Measurements from ENCODE around the gene HYOU1. TPM values are rescaled to one million over a fixed set of nuclear protein-coding genes. Genes with fewer than 3 reads are reported as not detected.
A peak's percentile ranks its signal among the peaks of the same experiment; 100 is the strongest.

The HYOU1 gene
- total RNA-seq, 1 experiment from 2014 or later: 117 TPM

DNA sequence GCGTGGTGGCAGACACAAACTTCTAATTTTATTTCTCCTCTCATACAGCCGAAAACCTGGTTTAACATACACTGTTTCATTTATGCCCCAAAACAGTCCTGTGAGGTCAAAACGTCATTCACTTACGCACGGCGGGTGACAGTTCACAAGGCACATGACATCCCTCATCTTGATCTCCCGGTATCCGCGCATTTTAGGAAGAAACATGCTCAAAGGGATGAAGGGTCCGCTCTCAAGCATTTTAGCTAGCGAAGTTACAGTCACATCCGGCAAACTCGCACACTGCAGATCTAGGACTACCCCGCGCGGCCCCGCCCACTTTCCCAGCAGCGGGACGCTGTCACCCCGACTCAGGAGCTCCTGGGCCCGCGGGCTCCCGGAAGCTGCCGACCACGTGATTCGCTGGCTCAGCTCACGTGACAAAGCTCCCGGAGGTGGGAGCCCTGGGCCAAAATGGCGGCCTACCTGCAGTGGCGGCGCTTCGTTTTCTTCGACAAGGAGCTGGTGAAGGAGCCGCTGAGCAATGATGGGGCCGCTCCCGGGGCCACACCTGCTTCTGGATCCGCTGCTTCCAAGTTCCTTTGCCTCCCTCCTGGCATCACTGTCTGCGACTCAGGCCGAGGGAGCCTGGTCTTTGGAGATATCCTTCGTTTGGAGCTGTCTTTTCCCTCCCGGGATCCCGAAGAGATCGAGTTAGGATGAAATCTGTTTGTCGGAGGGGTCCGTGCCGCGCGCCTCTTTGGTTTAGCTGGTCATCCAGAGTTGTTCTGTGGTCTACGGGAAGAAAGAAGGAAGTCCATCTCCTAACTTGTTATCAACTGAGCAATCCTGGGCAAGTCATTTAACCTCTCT, 10.6 kb upstream of the HYOU1 start, which contains the start of gene VPS11:
TSS of gene VPS11 (plus strand) at position 448 of the 852 bp plus-strand sequence. CDS start at position 454, 6 bp downstream.
- Histone ChIP-seq H3K9me3 (ENCODE audit: insufficient read depth, low read depth) (no peaks in the 10 kb centered on the region), H3K27ac (peak within 1 kb of the TSS; percentile 55), H3K4me3 (peak within 1 kb of the TSS; percentile 89), H4K20me1 (ENCODE audit: insufficient read depth) (no peaks in the 10 kb centered on the region), H3K4me1 (replicated peaks; ENCODE audit: insufficient read depth) (peaks cover 8% of the 10 kb centered on the region), H3K36me3 (ENCODE audit: low read depth) (peaks cover 4% of the 10 kb centered on the region), H2AFZ (peak within 1 kb of the TSS; percentile 99), H3K4me2 (peak within 1 kb of the TSS; percentile 80), H3K27me3 (ENCODE audit: insufficient read depth, low read depth) (no peaks in the 10 kb centered on the region), H3K9me2 (ENCODE audit: insufficient read depth) (no peaks in the 10 kb centered on the region), H3F3A (ENCODE audit: insufficient read depth, low read depth) (peaks cover 24% of the 10 kb centered on the region), H3K79me2 (ENCODE audit: low read depth) (peaks cover 24% of the 10 kb centered on the region)
- TF ChIP-seq, protein P1, sequence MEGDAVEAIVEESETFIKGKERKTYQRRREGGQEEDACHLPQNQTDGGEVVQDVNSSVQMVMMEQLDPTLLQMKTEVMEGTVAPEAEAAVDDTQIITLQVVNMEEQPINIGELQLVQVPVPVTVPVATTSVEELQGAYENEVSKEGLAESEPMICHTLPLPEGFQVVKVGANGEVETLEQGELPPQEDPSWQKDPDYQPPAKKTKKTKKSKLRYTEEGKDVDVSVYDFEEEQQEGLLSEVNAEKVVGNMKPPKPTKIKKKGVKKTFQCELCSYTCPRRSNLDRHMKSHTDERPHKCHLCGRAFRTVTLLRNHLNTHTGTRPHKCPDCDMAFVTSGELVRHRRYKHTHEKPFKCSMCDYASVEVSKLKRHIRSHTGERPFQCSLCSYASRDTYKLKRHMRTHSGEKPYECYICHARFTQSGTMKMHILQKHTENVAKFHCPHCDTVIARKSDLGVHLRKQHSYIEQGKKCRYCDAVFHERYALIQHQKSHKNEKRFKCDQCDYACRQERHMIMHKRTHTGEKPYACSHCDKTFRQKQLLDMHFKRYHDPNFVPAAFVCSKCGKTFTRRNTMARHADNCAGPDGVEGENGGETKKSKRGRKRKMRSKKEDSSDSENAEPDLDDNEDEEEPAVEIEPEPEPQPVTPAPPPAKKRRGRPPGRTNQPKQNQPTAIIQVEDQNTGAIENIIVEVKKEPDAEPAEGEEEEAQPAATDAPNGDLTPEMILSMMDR (conservative IDR thresholded peaks at IDR 0.05): 0 out of 2 replicates have a peak, but pooled peaks have one; percentile 14
- no peak for TF ChIP-seq EZH2 (IDR thresholded peaks at IDR 0.05; ENCODE audit: low read depth)
- CTCF ChIA-PET: interaction anchor here (0.6 to 1.4 kb wide), 6 partner anchors 11 to 456 kb away, joined by 3 to 12 read pairs (median 6); partner anchors contain the start of genes DPAGT1, HMBS and SLC37A4
- TSS peak; percentile 56 for BruUV-seq (replicated peaks)
- POLR2A ChIA-PET (ENCODE audit: unreplicated experiment): interaction anchor here (0.5 to 1.1 kb wide), 9 partner anchors 10 to 1249 kb away, joined by 3 to 29 read pairs (median 5); partner anchors contain the start of genes C2CD2L and HMBS
- peak; percentile 95 to 96 for DNase-seq
- intact Hi-C loops (cut with micrococcal nuclease; ENCODE audit: unreplicated experiment): no loop called here

DNA sequence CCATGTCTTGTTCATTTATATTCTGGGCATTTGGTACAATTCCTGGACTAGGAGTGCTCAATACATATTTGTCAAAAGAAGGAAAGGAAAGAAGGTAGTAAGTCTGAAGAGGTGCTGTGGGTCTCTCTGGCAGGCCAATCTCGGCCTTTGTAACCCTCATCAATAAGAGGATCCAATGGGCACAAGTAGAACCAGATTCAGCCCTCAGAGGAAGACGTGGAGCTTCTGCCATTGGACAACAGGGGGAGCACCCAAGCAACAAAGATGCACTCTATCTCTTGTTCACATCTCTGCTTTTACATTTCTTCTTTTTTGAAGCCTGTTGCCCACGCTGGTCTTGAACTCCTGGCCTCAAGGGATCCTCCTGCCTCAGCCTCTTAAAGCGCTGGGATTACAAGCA, 8.4 kb upstream of the HYOU1 start:
- Histone ChIP-seq H4K20me1 (ENCODE audit: insufficient read depth) (no peaks in the 10 kb centered on the region), H3F3A (ENCODE audit: insufficient read depth, low read depth) (peaks cover 24% of the 10 kb centered on the region), H3K36me3 (ENCODE audit: low read depth) (peaks cover 4% of the 10 kb centered on the region), H2AFZ (no peak overlapping the region), H3K79me2 (ENCODE audit: low read depth) (peaks cover 24% of the 10 kb centered on the region), H3K4me2 (no peak overlapping the region), H3K9me3 (ENCODE audit: insufficient read depth, low read depth) (no peaks in the 10 kb centered on the region), H3K4me3 (no peak overlapping the region), H3K27ac (no peak overlapping the region), H3K4me1 (replicated peaks; ENCODE audit: insufficient read depth) (peaks cover 8% of the 10 kb centered on the region), H3K27me3 (ENCODE audit: insufficient read depth, low read depth) (no peaks in the 10 kb centered on the region), H3K9me2 (ENCODE audit: insufficient read depth) (no peaks in the 10 kb centered on the region)
- ChIA-PET CTCF (no interaction called here), POLR2A (ENCODE audit: unreplicated experiment) (interaction anchor here (0.5 to 0.7 kb wide), 2 partner anchors 19 to 156 kb away, joined by 6 to 20 read pairs; partner anchors contain the start of gene HMBS)
- intact Hi-C loops (cut with micrococcal nuclease; ENCODE audit: unreplicated experiment): no loop called here
- TF ChIP-seq EZH2 (IDR thresholded peaks at IDR 0.05; ENCODE audit: low read depth): no peak
- TF ChIP-seq, protein P1 (conservative IDR thresholded peaks at IDR 0.05): peak; percentile 43
- DNase-seq: peak in 1 of 2 experiments; percentile 35
- BruUV-seq (replicated peaks): no TSS peak

DNA sequence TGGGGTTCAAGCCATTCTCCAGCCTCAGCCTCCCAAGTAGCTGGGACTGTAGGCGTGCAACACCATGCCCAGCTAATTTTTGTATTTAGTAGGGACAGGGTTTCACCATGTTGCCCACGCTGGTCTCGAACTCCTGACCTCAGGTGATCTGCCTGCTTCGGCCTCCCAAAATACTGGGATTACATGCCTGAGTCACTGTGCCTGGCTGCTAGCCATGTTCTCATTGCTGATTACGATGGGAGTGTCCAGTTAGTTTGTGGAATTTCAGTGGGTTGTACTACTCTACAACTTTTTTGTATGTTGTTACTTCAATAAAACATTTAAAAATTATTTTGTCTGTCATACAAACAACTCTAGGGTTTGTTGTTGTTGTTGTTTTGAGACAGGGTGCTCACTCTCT, 5.8 kb upstream of the HYOU1 start:
- H3K36me3 ChIP-seq (ENCODE audit: low read depth): no peaks in the 10 kb centered on the region
- no peak overlapping the region for H3K27ac ChIP-seq
- ChIA-PET CTCF (no interaction called here), POLR2A (ENCODE audit: unreplicated experiment) (no interaction called here)
- no peak overlapping the region for H3K4me2 ChIP-seq
- no peaks in the 10 kb centered on the region for H3K9me3 ChIP-seq (ENCODE audit: insufficient read depth, low read depth)
- no peak overlapping the region for H2AFZ ChIP-seq
- intact Hi-C loops (cut with micrococcal nuclease; ENCODE audit: unreplicated experiment): no loop called here
- no peak overlapping the region for H3K4me3 ChIP-seq
- peaks cover 15% of the 10 kb centered on the region for H3K79me2 ChIP-seq (ENCODE audit: low read depth)
- no peak for TF ChIP-seq EZH2 (IDR thresholded peaks at IDR 0.05; ENCODE audit: low read depth)
- TF ChIP-seq, protein P1 (conservative IDR thresholded peaks at IDR 0.05): no peak
- no peaks in the 10 kb centered on the region for H3K9me2 ChIP-seq (ENCODE audit: insufficient read depth)
- H3F3A ChIP-seq (ENCODE audit: insufficient read depth, low read depth): peaks cover 26% of the 10 kb centered on the region
- no peaks in the 10 kb centered on the region for H3K27me3 ChIP-seq (ENCODE audit: insufficient read depth, low read depth)
- no TSS peak for BruUV-seq (replicated peaks)
- peaks cover 14% of the 10 kb centered on the region for H3K4me1 ChIP-seq (replicated peaks; ENCODE audit: insufficient read depth)
- peak; percentile 32 to 40 for DNase-seq
- no peaks in the 10 kb centered on the region for H4K20me1 ChIP-seq (ENCODE audit: insufficient read depth)
